ENCODE results near the gene EBNA1BP2.

EBNA1BP2 gene

DNA sequence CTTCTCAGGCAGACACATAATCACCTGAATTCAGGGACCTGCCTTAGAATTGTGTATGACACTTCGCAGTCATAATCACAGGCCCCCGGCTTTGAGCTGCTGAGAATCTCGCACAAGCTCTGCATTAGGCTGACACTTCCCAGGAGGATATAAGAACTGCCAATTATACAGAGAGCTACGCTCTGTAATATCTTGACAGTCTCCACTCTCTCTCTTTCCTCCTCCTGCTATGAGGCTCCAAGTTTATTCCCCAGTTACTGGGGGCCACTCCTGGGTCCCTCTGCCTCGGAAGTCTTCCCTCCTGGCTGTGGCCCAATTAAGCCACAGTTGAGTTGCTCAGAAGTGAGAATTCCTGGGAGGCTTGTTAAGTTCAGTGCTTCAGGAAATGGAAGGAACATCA, 42.7 kb downstream of the EBNA1BP2 start:
- H3K79me2 ChIP-seq (ENCODE audit: insufficient read depth, low read length) = no peaks in the 10 kb centered on the region
- no peaks in the 10 kb centered on the region for H3K27me3 ChIP-seq (ENCODE audit: insufficient read depth, low read length)
- no peaks in the 10 kb centered on the region for H4K20me1 ChIP-seq (ENCODE audit: insufficient read depth, low read length)
- H3K27ac ChIP-seq (ENCODE audit: low read depth, low read length, poor library complexity, severe bottlenecking) = no peak overlapping the region
- TF ChIP-seq, protein P1, sequence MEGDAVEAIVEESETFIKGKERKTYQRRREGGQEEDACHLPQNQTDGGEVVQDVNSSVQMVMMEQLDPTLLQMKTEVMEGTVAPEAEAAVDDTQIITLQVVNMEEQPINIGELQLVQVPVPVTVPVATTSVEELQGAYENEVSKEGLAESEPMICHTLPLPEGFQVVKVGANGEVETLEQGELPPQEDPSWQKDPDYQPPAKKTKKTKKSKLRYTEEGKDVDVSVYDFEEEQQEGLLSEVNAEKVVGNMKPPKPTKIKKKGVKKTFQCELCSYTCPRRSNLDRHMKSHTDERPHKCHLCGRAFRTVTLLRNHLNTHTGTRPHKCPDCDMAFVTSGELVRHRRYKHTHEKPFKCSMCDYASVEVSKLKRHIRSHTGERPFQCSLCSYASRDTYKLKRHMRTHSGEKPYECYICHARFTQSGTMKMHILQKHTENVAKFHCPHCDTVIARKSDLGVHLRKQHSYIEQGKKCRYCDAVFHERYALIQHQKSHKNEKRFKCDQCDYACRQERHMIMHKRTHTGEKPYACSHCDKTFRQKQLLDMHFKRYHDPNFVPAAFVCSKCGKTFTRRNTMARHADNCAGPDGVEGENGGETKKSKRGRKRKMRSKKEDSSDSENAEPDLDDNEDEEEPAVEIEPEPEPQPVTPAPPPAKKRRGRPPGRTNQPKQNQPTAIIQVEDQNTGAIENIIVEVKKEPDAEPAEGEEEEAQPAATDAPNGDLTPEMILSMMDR (IDR thresholded peaks at IDR 0.05; ENCODE audit: low read length) = no peak
- no peak for TF ChIP-seq EZH2 (IDR thresholded peaks at IDR 0.05; ENCODE audit: borderline replicate concordance, low read length)
- no peak overlapping the region for H3K4me2 ChIP-seq (ENCODE audit: low read length)
- H3K4me1 ChIP-seq (ENCODE audit: insufficient read depth, low read length, severe bottlenecking) = no peaks in the 10 kb centered on the region
- H3K4me3 ChIP-seq (ENCODE audit: low read depth, low read length, poor library complexity, severe bottlenecking) = no peak overlapping the region
- no peaks in the 10 kb centered on the region for H3K9me2 ChIP-seq (ENCODE audit: low read depth, low read length)
- H3K36me3 ChIP-seq (ENCODE audit: insufficient read depth, low read length) = no peaks in the 10 kb centered on the region
- H2AFZ ChIP-seq (ENCODE audit: low read length) = no peak overlapping the region
- H3F3A ChIP-seq (ENCODE audit: insufficient read depth, low read length) = no peaks in the 10 kb centered on the region
- H3K9ac ChIP-seq (ENCODE audit: low read length) = no peak overlapping the region
- H3K9me3 ChIP-seq (ENCODE audit: low read length) = no peaks in the 10 kb centered on the region

GRCh38 chr1:43128816-43129215, 43.3 kb downstream of the EBNA1BP2 start:
- TF ChIP-seq, protein P1 (IDR thresholded peaks at IDR 0.05; ENCODE audit: low read length) = no peak
- no peak for TF ChIP-seq EZH2 (IDR thresholded peaks at IDR 0.05; ENCODE audit: borderline replicate concordance, low read length)

DNA sequence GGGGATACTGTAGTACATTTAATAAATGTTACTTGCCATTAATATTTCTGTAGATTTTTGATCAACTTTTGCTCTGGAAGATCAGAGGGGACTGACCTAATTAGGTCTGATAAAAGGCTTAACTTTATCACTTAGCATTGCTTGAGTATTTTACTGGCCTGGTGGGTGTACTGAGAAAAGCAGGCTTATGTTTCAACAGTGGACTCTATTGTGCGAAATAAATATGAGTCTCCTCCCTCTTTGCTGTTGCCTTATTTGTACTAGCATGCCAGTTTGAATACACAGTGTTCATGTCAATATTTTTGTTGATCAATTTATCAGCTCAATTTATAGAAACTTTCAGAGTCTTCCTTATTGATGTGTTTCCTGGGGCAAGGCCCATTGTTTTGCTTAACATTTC, 49.1 kb downstream of the EBNA1BP2 start:
- Histone ChIP-seq H3K9ac (ENCODE audit: low read length) (no peak overlapping the region), H3K79me2 (ENCODE audit: insufficient read depth, low read length) (no peaks in the 10 kb centered on the region), H3K27ac (ENCODE audit: low read depth, low read length, poor library complexity, severe bottlenecking) (no peak overlapping the region), H3K4me3 (ENCODE audit: low read depth, low read length, poor library complexity, severe bottlenecking) (no peak overlapping the region), H2AFZ (ENCODE audit: low read length) (no peak overlapping the region), H4K20me1 (ENCODE audit: insufficient read depth, low read length) (no peaks in the 10 kb centered on the region), H3F3A (ENCODE audit: insufficient read depth, low read length) (no peaks in the 10 kb centered on the region), H3K9me2 (ENCODE audit: low read depth, low read length) (no peaks in the 10 kb centered on the region), H3K27me3 (ENCODE audit: insufficient read depth, low read length) (no peaks in the 10 kb centered on the region; the same call in 1 of the 2 replicates), H3K36me3 (ENCODE audit: insufficient read depth, low read length) (no peaks in the 10 kb centered on the region), H3K4me2 (ENCODE audit: low read length) (no peak overlapping the region), H3K9me3 (ENCODE audit: low read length) (no peaks in the 10 kb centered on the region), H3K4me1 (ENCODE audit: insufficient read depth, low read length, severe bottlenecking) (no peaks in the 10 kb centered on the region)
- TF ChIP-seq, protein P1 (IDR thresholded peaks at IDR 0.05; ENCODE audit: low read length) = no peak
- TF ChIP-seq EZH2 (IDR thresholded peaks at IDR 0.05; ENCODE audit: borderline replicate concordance, low read length) = no peak

More at GRCh38 chr1:43128816-43129215, 43.3 kb downstream of the EBNA1BP2 start:
- H3K9me2 ChIP-seq (ENCODE audit: low read depth, low read length) = no peaks in the 10 kb centered on the region
- no peaks in the 10 kb centered on the region for H3K4me1 ChIP-seq (ENCODE audit: insufficient read depth, low read length, severe bottlenecking)
- H2AFZ ChIP-seq (ENCODE audit: low read length) = no peak overlapping the region
- H3F3A ChIP-seq (ENCODE audit: insufficient read depth, low read length) = no peaks in the 10 kb centered on the region
- H3K4me2 ChIP-seq (ENCODE audit: low read length) = no peak overlapping the region
- H3K9me3 ChIP-seq (ENCODE audit: low read length) = no peaks in the 10 kb centered on the region
- H3K27me3 ChIP-seq (ENCODE audit: insufficient read depth, low read length) = no peaks in the 10 kb centered on the region
- H3K9ac ChIP-seq (ENCODE audit: low read length) = no peak overlapping the region
- H3K27ac ChIP-seq (ENCODE audit: low read depth, low read length, poor library complexity, severe bottlenecking) = no peak overlapping the region
- no peaks in the 10 kb centered on the region for H3K36me3 ChIP-seq (ENCODE audit: insufficient read depth, low read length)
- H3K79me2 ChIP-seq (ENCODE audit: insufficient read depth, low read length) = no peaks in the 10 kb centered on the region
- H3K4me3 ChIP-seq (ENCODE audit: low read depth, low read length, poor library complexity, severe bottlenecking) = no peak overlapping the region
- H4K20me1 ChIP-seq (ENCODE audit: insufficient read depth, low read length) = no peaks in the 10 kb centered on the region

All from OCI-LY1 (cell line).